Measurements from ENCODE around the gene SPATS2L.
A peak's percentile ranks its signal among the peaks of the same experiment; 100 is the strongest.

The SPATS2L gene

GRCh38 chr2:200379481-200380090 lies 73.1 kb downstream of the SPATS2L start:
- no peak for DNase-seq

GRCh38 chr2:200380091-200380561 lies 73.6 kb downstream of the SPATS2L start:
- DNase-seq = no peak

- DNase-seq = no peak
Observed at GRCh38 chr2:200380833-200381542, 74.5 kb downstream of the SPATS2L start.

- DNase-seq = no peak
Observed at GRCh38 chr2:200382874-200383273, 76.4 kb downstream of the SPATS2L start.

- no peak for DNase-seq
Observed at GRCh38 chr2:200383380-200384110, 77.1 kb downstream of the SPATS2L start.

- DNase-seq = no peak
Observed at GRCh38 chr2:200385063-200385635, 78.7 kb downstream of the SPATS2L start.

GRCh38 chr2:200393191-200393590 lies 86.7 kb downstream of the SPATS2L start:
- no peak for DNase-seq

GRCh38 chr2:200394045-200394444 lies 87.6 kb downstream of the SPATS2L start:
- no peak for DNase-seq

- no peak for DNase-seq
Observed at GRCh38 chr2:200396781-200397242, 90.3 kb downstream of the SPATS2L start.

- DNase-seq = no peak
Observed at GRCh38 chr2:200397785-200398184, 91.3 kb downstream of the SPATS2L start.

- no peak for DNase-seq
Observed at GRCh38 chr2:200399046-200399445, 92.6 kb downstream of the SPATS2L start.

GRCh38 chr2:200399636-200400035 lies 93.1 kb downstream of the SPATS2L start:
- DNase-seq = no peak

- DNase-seq = no peak
Observed at GRCh38 chr2:200403814-200404213, 97.3 kb downstream of the SPATS2L start.

- no peak for DNase-seq
Observed at GRCh38 chr2:200404615-200405014, 98.1 kb downstream of the SPATS2L start.

- DNase-seq = peak; percentile 41
Observed at GRCh38 chr2:200405599-200406298, 99.3 kb downstream of the SPATS2L start.

GRCh38 chr2:200406379-200406778 lies 99.9 kb downstream of the SPATS2L start:
- no peak for DNase-seq

GRCh38 chr2:200408428-200409316 lies 102.2 kb downstream of the SPATS2L start:
- DNase-seq = no peak

- no peak for DNase-seq
Observed at GRCh38 chr2:200411831-200412230, 105.3 kb downstream of the SPATS2L start.

- DNase-seq = no peak
Observed at GRCh38 chr2:200414367-200414766, 107.9 kb downstream of the SPATS2L start.

GRCh38 chr2:200415455-200415854 lies 109.0 kb downstream of the SPATS2L start:
- DNase-seq = no peak

GRCh38 chr2:200416878-200417277 lies 110.4 kb downstream of the SPATS2L start:
- no peak for DNase-seq

GRCh38 chr2:200417366-200417765 lies 110.9 kb downstream of the SPATS2L start:
- no peak for DNase-seq

Measured in T1000 (cell line).